NT2/D1 (cell line): Measurements from ENCODE around the gene GSTM4.

Experiments used
- DNase-seq: peaks from one replicate; pipeline ENCODE4 v3.0.0-alpha.2; 2011; ENCODE audit warnings: low read depth, low spot score
- H3K27me3 ChIP-seq: 2 replicates; pipeline ENCODE4 v1.6.0; 2011; ENCODE audit warnings: mild to moderate bottlenecking; ENCODE audit not compliant: insufficient read length, insufficient read depth
- H3K36me3 ChIP-seq: 2 replicates; pipeline ENCODE4 v1.6.1; 2011; ENCODE audit warnings: mild to moderate bottlenecking, low read length, mixed read lengths; ENCODE audit not compliant: insufficient read depth, insufficient read length
- H3K4me1 ChIP-seq: 2 replicates; pipeline ENCODE4 v1.5.1; 2011; ENCODE audit not compliant: insufficient read depth, insufficient read length
- H3K4me3 ChIP-seq: 2 replicates; pipeline ENCODE4 v1.5.1; 2011; ENCODE audit warnings: low read depth; ENCODE audit not compliant: insufficient read length
- H3K9ac ChIP-seq: 2 replicates; pipeline ENCODE4 v1.6.0; 2011; ENCODE audit warnings: low read depth; ENCODE audit not compliant: insufficient read length
- H3K9me3 ChIP-seq: 2 replicates; pipeline ENCODE4 v1.5.1; 2011; ENCODE audit warnings: mild to moderate bottlenecking, low read length; ENCODE audit not compliant: insufficient read depth
- SUZ12 ChIP-seq: IDR thresholded peaks from 2 replicates; pipeline ENCODE4 v1.6.1; 2011; ENCODE audit not compliant: insufficient read length, insufficient read depth; ENCODE audit errors: extremely low read depth
- YY1 ChIP-seq: IDR thresholded peaks from 2 replicates; pipeline ENCODE4 v1.6.1; 2011; ENCODE audit not compliant: insufficient read length, insufficient read depth
- ZNF274 ChIP-seq: IDR thresholded peaks from 2 replicates; pipeline ENCODE4 v1.6.1; 2011; ENCODE audit warnings: mild to moderate bottlenecking, low read depth, low read length

GSTM4 gene

DNA sequence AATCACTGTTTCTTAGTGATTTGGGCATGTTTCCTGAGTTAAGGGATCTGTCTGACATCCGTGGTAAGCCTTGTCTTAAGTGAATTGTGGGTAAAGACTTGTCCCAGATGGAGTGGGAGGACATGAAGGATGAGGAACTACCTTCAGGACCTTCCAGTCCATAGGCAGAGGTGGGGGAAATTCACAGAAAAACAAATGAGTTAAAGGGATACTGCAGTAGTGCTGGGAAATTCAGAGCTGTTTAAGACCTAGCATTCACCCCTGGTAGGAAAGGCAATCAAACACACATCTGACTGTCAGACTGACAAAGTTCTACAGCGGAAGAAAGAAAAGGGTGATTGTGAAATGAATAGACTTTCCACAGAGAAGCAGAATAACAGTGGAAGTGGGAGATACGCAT lies 39.5 kb upstream of the GSTM4 start:
- Histone ChIP-seq H3K4me1 (peaks cover 4% of the 10 kb centered on the region), H3K27me3 (no peaks in the 10 kb centered on the region), H3K4me3 (no peak overlapping the region), H3K9ac (no peak overlapping the region), H3K36me3 (peaks cover 1% of the 10 kb centered on the region), H3K9me3 (no peaks in the 10 kb centered on the region)
- DNase-seq: no peak
- no peak for TF ChIP-seq ZNF274
- no peak for TF ChIP-seq SUZ12
- TF ChIP-seq YY1: no peak

DNA sequence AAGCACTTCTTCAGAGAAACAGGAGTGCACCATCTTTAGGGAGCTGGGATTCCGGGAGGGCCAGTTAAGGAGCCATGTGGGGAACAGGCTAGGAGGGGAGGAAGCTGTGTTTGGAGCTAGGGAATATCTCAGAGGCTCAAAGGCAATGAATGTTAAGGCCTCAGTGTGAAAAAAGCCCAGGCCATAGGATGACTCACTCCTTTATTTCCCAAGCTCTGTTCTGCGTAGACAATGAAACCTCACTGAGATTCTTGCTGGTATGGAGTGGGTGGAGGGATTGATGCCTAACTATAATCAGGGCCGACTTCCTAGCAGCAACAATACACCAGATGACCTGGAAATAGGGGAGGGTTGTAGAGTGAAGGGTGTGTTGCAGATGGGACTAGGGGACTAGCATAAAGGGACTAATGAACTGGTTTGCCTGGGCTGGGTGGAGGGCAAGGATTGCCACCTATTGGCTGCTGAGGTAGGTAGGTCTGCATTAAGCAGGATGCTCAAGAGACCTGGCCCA lies 38.6 kb upstream of the GSTM4 start:
- Histone ChIP-seq H3K27me3 (no peaks in the 10 kb centered on the region), H3K36me3 (peaks cover 11% of the 10 kb centered on the region), H3K4me3 (no peak overlapping the region), H3K9ac (no peak overlapping the region), H3K4me1 (peaks cover 8% of the 10 kb centered on the region), H3K9me3 (no peaks in the 10 kb centered on the region)
- peak; percentile 87 for DNase-seq
- TF ChIP-seq ZNF274 (no peak), YY1 (no peak), SUZ12 (no peak)

DNA sequence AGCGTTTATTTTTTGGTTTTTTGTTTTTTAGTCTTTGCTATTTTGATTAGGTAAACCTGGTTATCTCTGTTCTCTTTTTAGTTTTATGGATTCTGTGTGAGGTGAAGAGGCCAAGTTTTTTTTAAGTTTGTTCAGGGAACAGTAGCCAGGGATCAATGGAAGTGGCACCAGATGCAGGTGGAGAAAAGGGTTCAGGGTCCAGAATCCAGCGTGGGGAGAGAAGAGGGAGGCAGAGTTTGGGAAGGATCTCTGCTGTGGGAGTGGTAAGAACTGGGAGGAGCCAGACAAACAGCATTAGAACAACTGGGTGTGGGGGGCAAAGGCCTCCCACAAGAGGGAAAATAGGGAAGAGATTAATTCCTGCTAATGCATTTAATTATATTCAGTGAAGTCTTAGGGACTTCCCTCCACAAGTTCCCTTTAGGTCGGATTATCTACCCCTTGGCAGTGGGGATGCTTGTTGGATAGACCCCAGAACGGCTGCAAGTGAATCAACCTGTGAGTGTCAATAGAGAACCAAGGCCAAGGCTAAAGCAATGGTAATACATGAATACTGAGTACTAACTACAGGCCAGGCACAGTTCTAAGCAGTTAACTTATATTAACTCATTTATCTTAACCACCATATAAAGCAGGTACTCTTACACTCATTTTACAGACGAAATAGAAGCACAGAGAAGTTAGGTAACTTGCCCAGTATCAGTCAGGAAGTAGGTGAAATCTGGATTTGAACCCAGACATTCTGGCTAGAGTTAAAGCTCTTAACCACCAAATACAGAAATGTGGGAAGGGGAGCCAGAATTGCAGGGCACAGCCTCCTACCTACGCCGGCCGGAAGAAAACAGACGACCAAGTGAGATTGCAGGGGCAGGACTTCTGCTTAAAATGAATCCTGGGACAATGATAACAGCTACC lies 37.0 kb upstream of the GSTM4 start:
- peak overlapping the region; percentile 43 for H3K9ac ChIP-seq
- peak overlapping the region; percentile 83 for H3K4me3 ChIP-seq
- H3K36me3 ChIP-seq: peaks cover 17% of the 10 kb centered on the region
- no peaks in the 10 kb centered on the region for H3K27me3 ChIP-seq
- TF ChIP-seq SUZ12 (no peak), ZNF274 (no peak), YY1 (no peak)
- no peaks in the 10 kb centered on the region for H3K9me3 ChIP-seq
- H3K4me1 ChIP-seq: peaks cover 21% of the 10 kb centered on the region
- no peak for DNase-seq

DNA sequence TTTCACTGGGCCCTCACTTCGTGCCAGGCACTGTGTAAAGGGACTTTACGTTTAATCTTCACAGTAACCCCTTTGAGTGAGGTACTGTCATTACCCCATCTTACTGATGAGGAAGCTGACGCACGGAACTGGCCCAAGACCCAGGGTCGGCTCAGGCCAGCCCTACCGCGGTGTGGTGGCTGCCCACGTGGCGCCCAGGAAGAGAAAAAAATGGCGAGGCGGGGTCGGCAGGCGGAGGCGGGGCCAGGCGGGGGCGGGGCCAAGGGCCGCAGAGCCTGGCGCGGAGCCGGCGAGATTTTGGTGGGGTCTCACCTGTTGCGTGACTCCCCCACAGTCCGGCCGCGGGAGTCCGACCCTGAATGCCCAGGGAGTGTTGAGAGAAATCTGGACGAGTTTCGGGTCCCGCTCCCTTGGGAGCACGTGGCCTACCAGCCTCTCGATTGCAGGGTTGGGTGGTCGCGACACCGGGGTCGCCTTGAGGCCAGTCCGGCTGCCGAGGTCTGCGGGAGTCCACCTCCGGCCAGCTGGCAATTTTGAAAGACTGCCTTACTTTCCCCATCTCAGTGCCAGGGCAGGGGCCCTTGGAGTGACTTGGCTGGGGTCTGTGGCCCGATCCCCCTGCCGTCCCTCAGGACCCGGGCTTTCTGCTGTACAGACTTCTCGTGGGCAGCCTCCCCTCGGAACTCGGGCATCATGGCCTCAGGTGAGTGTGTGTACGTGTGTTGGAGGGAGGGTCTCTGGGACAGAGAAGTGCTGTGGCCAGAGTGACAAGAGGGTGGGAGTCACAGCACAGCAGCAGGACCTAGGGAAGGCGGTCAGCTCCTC lies 36.1 kb upstream of the GSTM4 start, which contains the start of the genes AMPD2 and GNAT2:
Gene AMPD2 (plus strand): TSS at position 262 of the 825 bp plus-strand sequence. CDS start 1,339 bp downstream, outside the sequence.
Gene GNAT2 (minus strand): TSS at position 41 of the 825 bp plus-strand sequence. CDS start 6,746 bp downstream, outside the sequence.
- Histone ChIP-seq H3K9me3 (no peaks in the 10 kb centered on the region), H3K9ac (peak within 1 kb of the TSS; percentile 87), H3K4me3 (peak within 1 kb of the TSS; percentile 83), H3K27me3 (no peaks in the 10 kb centered on the region), H3K36me3 (peaks cover 18% of the 10 kb centered on the region), H3K4me1 (peaks cover 27% of the 10 kb centered on the region)
- TF ChIP-seq SUZ12 (no peak), YY1 (peak; percentile 31)
- DNase-seq: peak; percentile 77

DNA sequence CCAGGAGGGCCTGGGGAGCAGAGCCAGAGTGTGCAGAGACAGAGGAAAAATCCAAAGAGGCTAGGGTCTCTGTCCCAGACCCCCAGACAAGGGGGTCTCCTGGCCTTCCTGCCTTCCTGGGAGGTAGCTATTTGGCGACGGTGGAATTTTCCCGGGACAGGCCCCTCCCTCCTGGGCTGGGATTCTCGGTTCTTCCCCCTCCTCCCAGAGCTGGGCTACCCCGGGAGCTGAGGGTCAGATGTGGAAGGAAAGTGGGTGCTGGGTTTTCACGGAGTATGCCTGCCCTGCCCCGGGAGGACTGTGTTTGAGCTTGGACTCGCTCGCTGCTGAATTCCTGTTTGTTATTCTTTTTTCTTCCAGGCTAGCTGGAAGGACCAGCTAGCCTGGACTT lies 35.5 kb upstream of the GSTM4 start:
- H3K9me3 ChIP-seq: no peaks in the 10 kb centered on the region
- DNase-seq: no peak
- peak overlapping the region; percentile 83 for H3K4me3 ChIP-seq
- H3K4me1 ChIP-seq: peaks cover 33% of the 10 kb centered on the region
- no peaks in the 10 kb centered on the region for H3K27me3 ChIP-seq
- peaks cover 23% of the 10 kb centered on the region for H3K36me3 ChIP-seq
- TF ChIP-seq SUZ12 (no peak), YY1 (no peak), ZNF274 (no peak)
- peak overlapping the region; percentile 87 for H3K9ac ChIP-seq

DNA sequence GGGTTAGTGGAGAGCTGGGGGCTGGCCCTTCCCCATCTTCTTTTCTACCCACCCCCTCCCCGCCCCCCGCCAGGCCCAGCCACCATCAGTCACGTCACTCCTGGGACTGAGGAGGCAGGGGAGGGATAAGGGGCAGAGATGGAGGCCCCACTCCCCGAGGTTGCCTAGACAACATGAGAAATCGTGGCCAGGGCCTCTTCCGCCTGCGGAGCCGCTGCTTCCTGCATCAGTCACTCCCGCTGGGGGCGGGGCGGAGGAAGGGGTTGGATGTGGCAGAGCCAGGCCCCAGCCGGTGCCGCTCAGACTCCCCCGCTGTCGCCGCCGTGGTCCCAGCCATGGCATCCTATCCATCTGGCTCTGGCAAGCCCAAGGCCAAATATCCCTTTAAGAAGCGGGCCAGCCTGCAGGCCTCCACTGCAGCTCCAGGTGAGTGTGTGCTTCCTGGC lies 35.0 kb upstream of the GSTM4 start:
- no peaks in the 10 kb centered on the region for H3K27me3 ChIP-seq
- H3K9me3 ChIP-seq: no peaks in the 10 kb centered on the region
- H3K36me3 ChIP-seq: peaks cover 27% of the 10 kb centered on the region
- peak overlapping the region; percentile 83 for H3K4me3 ChIP-seq
- H3K9ac ChIP-seq: peak overlapping the region; percentile 87
- H3K4me1 ChIP-seq: peaks cover 35% of the 10 kb centered on the region
- TF ChIP-seq ZNF274: no peak
- TF ChIP-seq YY1: no peak
- TF ChIP-seq SUZ12: no peak
- DNase-seq: peak; percentile 78
